Right lobe of liver (tissue), 4 donors: ENCODE data around the gene SYT15.

Experiments used
- POLR2A ChIP-seq: fragments of 450-650 bp; IDR thresholded peaks from one replicate; pipeline ENCODE4 v1.6.1; 2017; ENCODE audit warnings: antibody characterized with exemption, mild to moderate bottlenecking
- TF ChIP-seq, protein P1 (sequence below), 4 donors: fragments of 200-600 bp in 3 of 4; fragments of 450-650 bp in 1 of 4; IDR thresholded peaks; one replicate each; pipeline versions ENCODE4 v1.5.1 to v1.8.0; 2016 to 2022; ENCODE audit warnings: antibody characterized with exemption in 4 of 4, mild to moderate bottlenecking in 2 of 4
- donor health status: DM: no; HTN: no; CAD: no.
- donor health status: DM: no; HTN: no; CAD: no.
- donor health status: DM: no; HTN: yes; CAD: no.

DNA sequence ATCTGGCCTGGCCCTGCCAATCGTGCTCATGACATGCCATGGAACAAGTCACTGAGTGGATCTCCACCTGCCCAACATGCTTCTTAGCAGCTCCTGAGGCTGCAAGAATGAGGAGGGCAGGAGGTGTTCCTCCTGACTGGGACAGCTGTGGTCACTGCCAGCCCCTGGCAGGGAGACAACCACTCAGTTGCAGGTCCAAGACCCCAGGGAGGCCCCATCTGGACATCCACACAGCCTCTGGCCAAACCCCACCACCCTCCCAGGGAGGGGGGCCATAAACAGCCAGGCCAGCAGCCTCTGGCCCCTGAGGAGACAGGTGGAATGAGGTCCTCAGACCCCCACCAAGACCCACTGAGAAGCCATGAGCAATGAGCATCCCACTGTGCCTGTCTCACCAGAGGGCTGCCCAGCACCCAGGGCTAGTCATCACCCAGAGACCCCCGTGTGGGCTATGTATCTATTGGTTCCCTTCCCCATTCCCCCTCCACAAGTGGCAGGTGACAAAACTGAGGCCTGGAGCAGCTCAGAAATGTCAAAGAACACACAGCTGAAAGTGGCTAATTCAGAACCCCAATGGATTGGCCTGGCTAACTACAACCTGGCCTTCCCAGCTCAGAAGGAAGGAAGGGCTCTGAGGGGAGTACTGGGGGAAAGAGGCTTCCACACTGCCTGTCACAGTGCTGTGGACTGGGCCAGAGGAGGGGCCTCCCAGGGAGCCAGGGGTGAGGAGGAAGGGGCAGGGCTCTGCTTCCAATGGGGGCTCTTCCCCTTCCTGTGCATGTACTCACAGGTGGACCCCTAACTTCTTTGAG, 25.5 kb upstream of the SYT15 start:
- TF ChIP-seq, protein P1, sequence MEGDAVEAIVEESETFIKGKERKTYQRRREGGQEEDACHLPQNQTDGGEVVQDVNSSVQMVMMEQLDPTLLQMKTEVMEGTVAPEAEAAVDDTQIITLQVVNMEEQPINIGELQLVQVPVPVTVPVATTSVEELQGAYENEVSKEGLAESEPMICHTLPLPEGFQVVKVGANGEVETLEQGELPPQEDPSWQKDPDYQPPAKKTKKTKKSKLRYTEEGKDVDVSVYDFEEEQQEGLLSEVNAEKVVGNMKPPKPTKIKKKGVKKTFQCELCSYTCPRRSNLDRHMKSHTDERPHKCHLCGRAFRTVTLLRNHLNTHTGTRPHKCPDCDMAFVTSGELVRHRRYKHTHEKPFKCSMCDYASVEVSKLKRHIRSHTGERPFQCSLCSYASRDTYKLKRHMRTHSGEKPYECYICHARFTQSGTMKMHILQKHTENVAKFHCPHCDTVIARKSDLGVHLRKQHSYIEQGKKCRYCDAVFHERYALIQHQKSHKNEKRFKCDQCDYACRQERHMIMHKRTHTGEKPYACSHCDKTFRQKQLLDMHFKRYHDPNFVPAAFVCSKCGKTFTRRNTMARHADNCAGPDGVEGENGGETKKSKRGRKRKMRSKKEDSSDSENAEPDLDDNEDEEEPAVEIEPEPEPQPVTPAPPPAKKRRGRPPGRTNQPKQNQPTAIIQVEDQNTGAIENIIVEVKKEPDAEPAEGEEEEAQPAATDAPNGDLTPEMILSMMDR (IDR thresholded peaks at IDR 0.05): no peak
- no peak for TF ChIP-seq POLR2A
